ENCODE results near the gene STYXL1. TPM values are rescaled to one million over a fixed set of nuclear protein-coding genes. Genes with fewer than 3 reads are reported as not detected.

STYXL1 gene
- total RNA-seq, 1 experiment from 2014 or later: 61.3 TPM

DNA sequence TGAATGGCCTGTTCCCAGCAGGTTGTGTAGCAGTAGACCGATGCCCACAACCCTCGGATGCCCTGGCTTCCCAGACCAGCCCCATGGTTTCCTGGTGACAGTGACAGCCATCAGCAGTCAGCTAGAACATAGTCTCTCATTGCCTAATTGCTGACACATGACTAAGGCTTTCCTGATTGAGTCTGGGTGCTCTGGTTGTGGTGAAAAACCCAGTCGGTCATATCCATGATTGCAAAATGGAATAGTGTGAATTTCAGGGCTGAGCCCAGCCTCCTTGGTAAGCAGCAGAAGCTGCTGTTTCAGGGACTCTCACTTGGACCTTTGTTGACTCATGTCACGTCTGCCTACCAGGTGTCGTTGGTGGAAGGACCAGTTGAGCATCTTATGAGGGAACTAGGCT lies 96.3 kb downstream of the STYXL1 start:
- peaks cover 9% of the 10 kb centered on the region for H3K4me1 ChIP-seq (ENCODE audit: insufficient read depth, low read length)
- no peaks in the 10 kb centered on the region for H3K27me3 ChIP-seq (ENCODE audit: low read length)
- no peak overlapping the region for H3K4me3 ChIP-seq (ENCODE audit: low read length)
- TF ChIP-seq EZH2 (IDR thresholded peaks at IDR 0.05; ENCODE audit: low read length, unreplicated experiment) (no peak), CTCF (conservative IDR thresholded peaks at IDR 0.05; ENCODE audit: low read depth, low read length) (no peak), EZH2phosphoT487 (IDR thresholded peaks at IDR 0.05; ENCODE audit: borderline replicate concordance, low read length) (no peak)
- intact Hi-C loops (cut with micrococcal nuclease): no loop called here
- ATAC-seq: no peak
- peaks cover 13% of the 10 kb centered on the region for H3K36me3 ChIP-seq (ENCODE audit: low read depth, low read length)
- H3K9me2 ChIP-seq (replicated peaks; ENCODE audit: low read length): no peaks in the 10 kb centered on the region
- ChIA-PET POLR2A (ENCODE audit: unreplicated experiment) (no interaction called here), CTCF (no interaction called here)
- 0 out of 2 replicates have a peak, but pooled peaks cover 3% of the 10 kb centered on the region for H4K20me1 ChIP-seq (ENCODE audit: low read length)
- no TSS peak for BruUV-seq (replicated peaks)
- H2AFZ ChIP-seq (ENCODE audit: low read length): no peak overlapping the region
- H3K4me2 ChIP-seq (ENCODE audit: low read length): no peak overlapping the region
- H3K9ac ChIP-seq (ENCODE audit: low read length): no peak overlapping the region
- no peak overlapping the region for H3K27ac ChIP-seq (ENCODE audit: low read length)
- peaks cover 4% of the 10 kb centered on the region for H3K79me2 ChIP-seq (ENCODE audit: low read length)
- DNase-seq: peak; percentile 16
- H3F3A ChIP-seq (ENCODE audit: low read length, unreplicated experiment): no peaks in the 10 kb centered on the region
- no peaks in the 10 kb centered on the region for H3K9me3 ChIP-seq (ENCODE audit: low read length)

DNA sequence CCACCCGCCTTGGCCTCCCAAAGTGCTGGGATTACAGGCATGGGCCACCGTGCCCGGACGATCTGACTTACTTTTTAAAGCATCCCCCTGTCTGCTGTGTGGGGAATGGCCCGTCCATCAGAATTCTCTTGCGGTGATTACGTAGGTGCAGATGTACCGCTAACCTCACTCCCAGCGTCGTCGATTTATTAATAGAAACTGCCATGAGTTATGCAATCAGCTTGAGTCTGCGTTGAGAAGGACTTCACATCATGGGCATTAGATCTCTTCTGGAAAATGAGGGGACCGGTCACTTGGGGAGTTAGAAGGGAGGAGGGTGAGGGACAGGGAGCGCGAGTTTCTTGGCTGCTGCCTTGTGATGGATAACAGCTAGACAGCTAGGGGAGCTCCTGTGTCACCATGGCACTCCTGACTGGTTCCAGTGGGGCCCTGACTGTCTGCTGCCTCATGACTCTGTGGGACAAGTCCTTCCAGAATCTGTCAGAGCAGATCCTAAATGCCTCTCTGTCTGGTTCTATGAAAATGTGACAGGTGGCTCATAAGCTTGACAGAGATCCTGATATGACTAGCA lies 97.6 kb downstream of the STYXL1 start:
- Histone ChIP-seq H3K27ac (ENCODE audit: low read length) (no peak overlapping the region), H3K27me3 (ENCODE audit: low read length) (no peaks in the 10 kb centered on the region), H3F3A (ENCODE audit: low read length, unreplicated experiment) (no peaks in the 10 kb centered on the region), H3K9me3 (ENCODE audit: low read length) (no peaks in the 10 kb centered on the region), H3K4me1 (ENCODE audit: insufficient read depth, low read length) (peaks cover 8% of the 10 kb centered on the region), H3K9ac (ENCODE audit: low read length) (no peak overlapping the region), H3K4me3 (ENCODE audit: low read length) (no peak overlapping the region), H3K36me3 (ENCODE audit: low read depth, low read length) (peaks cover 3% of the 10 kb centered on the region; the same call in 1 of the 2 replicates), H4K20me1 (ENCODE audit: low read length) (no peaks in the 10 kb centered on the region), H3K4me2 (ENCODE audit: low read length) (no peak overlapping the region), H3K79me2 (ENCODE audit: low read length) (peaks cover 11% of the 10 kb centered on the region), H3K9me2 (replicated peaks; ENCODE audit: low read length) (no peaks in the 10 kb centered on the region), H2AFZ (ENCODE audit: low read length) (no peak overlapping the region)
- DNase-seq: peak; percentile 18
- intact Hi-C loops (cut with micrococcal nuclease): no loop called here
- TF ChIP-seq EZH2phosphoT487 (IDR thresholded peaks at IDR 0.05; ENCODE audit: borderline replicate concordance, low read length) (no peak), CTCF (conservative IDR thresholded peaks at IDR 0.05; ENCODE audit: low read depth, low read length) (no peak), EZH2 (IDR thresholded peaks at IDR 0.05; ENCODE audit: low read length, unreplicated experiment) (no peak)
- ChIA-PET POLR2A (ENCODE audit: unreplicated experiment) (no interaction called here), CTCF (no interaction called here)
- no TSS peak for BruUV-seq (replicated peaks)
- peak; percentile 80 for ATAC-seq

DNA sequence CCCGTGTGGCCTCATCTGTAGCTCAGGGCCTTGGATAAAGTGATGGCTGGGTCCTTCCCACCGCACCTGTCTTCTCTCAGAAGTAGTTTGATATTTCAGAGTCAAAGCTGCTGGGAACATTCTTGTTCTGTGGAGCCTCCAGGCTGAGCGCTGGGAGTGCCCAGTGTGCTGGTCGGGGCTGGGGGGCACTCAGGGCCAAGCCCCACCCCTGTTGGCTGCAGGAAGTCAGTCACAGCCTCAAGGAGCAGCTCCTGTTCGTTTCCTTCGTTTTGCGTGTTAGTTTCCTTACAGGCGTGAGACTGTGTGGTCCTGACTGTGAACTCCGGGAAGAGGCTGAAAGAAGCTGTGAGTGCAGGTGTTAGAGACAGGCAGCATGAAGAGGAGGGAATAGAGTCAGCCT lies 99.6 kb downstream of the STYXL1 start:
- CTCF ChIA-PET: no interaction called here

More for the DNA sequence above, 99.6 kb downstream of the STYXL1 start:
- BruUV-seq (replicated peaks): no TSS peak
- Histone ChIP-seq H3F3A (ENCODE audit: low read length, unreplicated experiment) (peaks cover 6% of the 10 kb centered on the region), H3K9ac (ENCODE audit: low read length) (no peak overlapping the region), H3K27me3 (ENCODE audit: low read length) (no peaks in the 10 kb centered on the region), H3K27ac (ENCODE audit: low read length) (no peak overlapping the region), H3K9me3 (ENCODE audit: low read length) (no peaks in the 10 kb centered on the region), H3K36me3 (ENCODE audit: low read depth, low read length) (0 out of 2 replicates have a peak, but pooled peaks cover 2% of the 10 kb centered on the region), H2AFZ (ENCODE audit: low read length) (no peak overlapping the region), H3K4me2 (ENCODE audit: low read length) (no peak overlapping the region), H3K4me3 (ENCODE audit: low read length) (no peak overlapping the region), H3K4me1 (ENCODE audit: insufficient read depth, low read length) (peaks cover 26% of the 10 kb centered on the region), H4K20me1 (ENCODE audit: low read length) (no peaks in the 10 kb centered on the region), H3K9me2 (replicated peaks; ENCODE audit: low read length) (no peaks in the 10 kb centered on the region), H3K79me2 (ENCODE audit: low read length) (peaks cover 11% of the 10 kb centered on the region)
- ATAC-seq (no peak), DNase-seq (no peak)
- POLR2A ChIA-PET (ENCODE audit: unreplicated experiment): no interaction called here
- intact Hi-C loops (cut with micrococcal nuclease): loop anchor here (10.0 kb wide), 1 partner anchor 173 kb away; the partner anchor contains the start of gene CCL26
- TF ChIP-seq CTCF (conservative IDR thresholded peaks at IDR 0.05; ENCODE audit: low read depth, low read length) (no peak), EZH2phosphoT487 (IDR thresholded peaks at IDR 0.05; ENCODE audit: borderline replicate concordance, low read length) (no peak), EZH2 (IDR thresholded peaks at IDR 0.05; ENCODE audit: low read length, unreplicated experiment) (no peak)

Measured in PC-3 (cell line).